Liver (tissue), 9 donors: Measurements from ENCODE around the gene TRAPPC5. TPM values are rescaled to one million over a fixed set of nuclear protein-coding genes. Genes with fewer than 3 reads are reported as not detected.

ENCODE experiments used
- DNase-seq: peaks from one replicate; pipeline ENCODE4 v3.0.0-alpha.2; 2017; ENCODE audit warnings: low spot score
- H3K27ac ChIP-seq, 2 donors: one replicate each; pipeline ENCODE4 v1.7.0; 2013; ENCODE audit warnings: inconsistent platforms in 2 of 2, low read length in 2 of 2, control low read depth in 1 of 2, low read depth in 1 of 2, mild to moderate bottlenecking in 1 of 2
- H3K27me3 ChIP-seq, 4 donors: one replicate each; pipeline versions ENCODE4 v1.6.1 to v1.7.0; 2013; ENCODE audit warnings: low read length in 3 of 4, inconsistent platforms in 1 of 4, mild to moderate bottlenecking in 1 of 4, moderate library complexity in 1 of 4; ENCODE audit not compliant: control insufficient read depth in 4 of 4, insufficient read depth in 4 of 4
- H3K36me3 ChIP-seq, 4 donors: one replicate each; pipeline versions ENCODE4 v1.6.1 to v1.7.0; 2013; ENCODE audit warnings: low read length in 3 of 4, mild to moderate bottlenecking in 3 of 4, low read depth in 1 of 4, moderate library complexity in 1 of 4; ENCODE audit not compliant: control insufficient read depth in 4 of 4, insufficient read depth in 3 of 4
- H3K4me1 ChIP-seq, 4 donors: one replicate each; pipeline versions ENCODE4 v1.6.1 to v1.7.0; 2013; ENCODE audit warnings: low read length in 3 of 4, mild to moderate bottlenecking in 3 of 4, moderate library complexity in 1 of 4; ENCODE audit not compliant: control insufficient read depth in 4 of 4, insufficient read depth in 4 of 4
- H3K4me3 ChIP-seq, 3 donors: one replicate each; pipeline versions ENCODE4 v1.6.1 to v1.7.0; 2013; ENCODE audit warnings: low read length in 3 of 3, control low read depth in 1 of 3, low read depth in 1 of 3, mild to moderate bottlenecking in 1 of 3
- H3K9ac ChIP-seq, 2 donors: one replicate each; pipeline ENCODE4 v1.7.0; 2013; ENCODE audit warnings: low read length in 2 of 2, mild to moderate bottlenecking in 2 of 2, moderate library complexity in 2 of 2, control low read depth in 1 of 2, low read depth in 1 of 2
- H3K9me3 ChIP-seq, 4 donors: one replicate each; pipeline versions ENCODE4 v1.6.1 to v1.7.0; 2013; ENCODE audit warnings: low read length in 3 of 4; ENCODE audit not compliant: control insufficient read depth in 4 of 4
- FOXA1 ChIP-seq: IDR thresholded peaks from 2 replicates; pipeline ENCODE4 v1.6.1; 2016; ENCODE audit warnings: antibody characterized with exemption
- GABPA ChIP-seq, 2 donors: IDR thresholded peaks in 1 of 2; conservative IDR thresholded peaks in 1 of 2; 2 replicates each; pipeline ENCODE4 v1.6.1; 2016; ENCODE audit warnings: antibody characterized with exemption in 2 of 2, mild to moderate bottlenecking in 1 of 2, moderate library complexity in 1 of 2
- HNF4A ChIP-seq, 2 donors: conservative IDR thresholded peaks; 2 replicates each; pipeline ENCODE4 v1.6.1; 2016; ENCODE audit warnings: antibody characterized with exemption in 2 of 2, mild to moderate bottlenecking in 2 of 2
- NR2F2 ChIP-seq: IDR thresholded peaks from 2 replicates; pipeline ENCODE4 v1.6.1; 2016; ENCODE audit warnings: antibody characterized with exemption
- RAD21 ChIP-seq, 2 donors: IDR thresholded peaks; 2 replicates each; pipeline ENCODE4 v1.6.1; 2016; ENCODE audit warnings: antibody characterized with exemption in 2 of 2, mild to moderate bottlenecking in 2 of 2
- RXRA ChIP-seq, 2 donors: IDR thresholded peaks; 2 replicates each; pipeline ENCODE4 v1.6.1; 2017 to 2018; ENCODE audit warnings: antibody characterized with exemption in 2 of 2, mild to moderate bottlenecking in 1 of 2
- SP1 ChIP-seq: IDR thresholded peaks from 2 replicates; pipeline ENCODE4 v1.6.1; 2018; ENCODE audit warnings: antibody characterized with exemption, mild to moderate bottlenecking
- TAF1 ChIP-seq: conservative IDR thresholded peaks from 2 replicates; pipeline ENCODE4 v1.6.1; 2016; ENCODE audit warnings: antibody characterized with exemption, mild to moderate bottlenecking
- YY1 ChIP-seq: IDR thresholded peaks from 2 replicates; pipeline ENCODE4 v1.6.1; 2016; ENCODE audit warnings: antibody characterized with exemption, mild to moderate bottlenecking
- WGBS: extraction: QIAGEN DNeasy Blood & Tissue Kit; methylation state at CpG from one replicate; pipeline ENCODE4 v1.1.7; 2013; 5-methylcytosine and 5-hydroxymethylcytosine counted together
- polyA plus RNA-seq, 2 donors: library from polyadenylated mRNA; stranded (reverse) in 1 of 2; unstranded in 1 of 2; fragments of 200-250 nt in 1 of 2; fragments of >200 nt in 1 of 2; fragmentation: Nextera tagmentation in 1 of 2; extraction: Ambion mirVana in 1 of 2; gene quantifications; one replicate each; pipeline versions ENCODE4 v1.2.1 to v1.2.3, GENCODE V29; 2013 to 2015
- total RNA-seq, 2 donors: library from RNA; depleted of rRNA; stranded (reverse); fragments of >200 nt; gene quantifications; one replicate each; pipeline ENCODE4 v1.2.3, GENCODE V29; 2014
- TF ChIP-seq, protein P1 (sequence below): fragments of 150-350 bp; IDR thresholded peaks from 2 replicates; pipeline ENCODE4 v1.5.1; 2017; ENCODE audit warnings: improper control_type of control experiment, low read depth, low read length; ENCODE audit not compliant: missing input control
- TF ChIP-seq, protein P2 (sequence below): IDR thresholded peaks from 2 replicates; pipeline ENCODE4 v1.6.1; 2016; ENCODE audit warnings: antibody characterized with exemption
- TF ChIP-seq, protein P3 (sequence below): IDR thresholded peaks from 2 replicates; pipeline ENCODE4 v1.6.1; 2016; ENCODE audit warnings: antibody characterized with exemption
- TF ChIP-seq, protein P4 (sequence below): IDR thresholded peaks from 2 replicates; pipeline ENCODE4 v1.6.1; 2016; ENCODE audit warnings: antibody characterized with exemption
- donor health status: healthy.
- donor health status: healthy.
- donor health status: healthy.
- donor health status: healthy.
- donor health status: healthy.

TRAPPC5 gene
- total and polyA plus RNA-seq, 4 donors = 22.5 to 130 (median 55.2) TPM

DNA sequence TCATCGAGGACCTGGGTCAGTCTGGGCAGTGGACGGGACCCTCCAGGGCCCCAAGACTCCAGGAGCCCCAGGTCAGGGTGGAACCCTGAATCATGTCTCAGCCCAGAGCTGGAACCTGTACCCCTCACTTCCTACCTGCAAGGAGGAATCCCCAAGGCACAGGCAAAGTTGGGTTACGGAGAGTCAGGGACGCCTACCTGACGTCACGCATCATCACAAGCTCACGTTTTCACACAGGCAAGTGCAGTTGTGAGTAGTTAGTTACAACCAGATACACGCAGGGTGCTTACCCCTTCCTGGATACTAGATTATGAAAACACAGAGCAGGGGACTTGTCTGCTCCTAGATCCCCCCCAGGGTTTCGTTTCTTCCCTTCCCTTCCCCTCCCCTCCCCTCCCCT, 9.8 kb upstream of the TRAPPC5 start:
- H3K9me3 ChIP-seq = no peaks in the 10 kb centered on the region
- peaks cover 0 to 4% (median 0%) of the 10 kb centered on the region in 4 donors for H3K27me3 ChIP-seq
- H3K36me3 ChIP-seq = no peaks in the 10 kb centered on the region
- no peak overlapping the region for H3K4me3 ChIP-seq
- DNase-seq = no peak
- TF ChIP-seq HNF4A (conservative IDR thresholded peaks at IDR 0.05) (no peak), TAF1 (no peak), YY1 (no peak), FOXA1 (no peak), NR2F2 (no peak)
- TF ChIP-seq, protein P1, sequence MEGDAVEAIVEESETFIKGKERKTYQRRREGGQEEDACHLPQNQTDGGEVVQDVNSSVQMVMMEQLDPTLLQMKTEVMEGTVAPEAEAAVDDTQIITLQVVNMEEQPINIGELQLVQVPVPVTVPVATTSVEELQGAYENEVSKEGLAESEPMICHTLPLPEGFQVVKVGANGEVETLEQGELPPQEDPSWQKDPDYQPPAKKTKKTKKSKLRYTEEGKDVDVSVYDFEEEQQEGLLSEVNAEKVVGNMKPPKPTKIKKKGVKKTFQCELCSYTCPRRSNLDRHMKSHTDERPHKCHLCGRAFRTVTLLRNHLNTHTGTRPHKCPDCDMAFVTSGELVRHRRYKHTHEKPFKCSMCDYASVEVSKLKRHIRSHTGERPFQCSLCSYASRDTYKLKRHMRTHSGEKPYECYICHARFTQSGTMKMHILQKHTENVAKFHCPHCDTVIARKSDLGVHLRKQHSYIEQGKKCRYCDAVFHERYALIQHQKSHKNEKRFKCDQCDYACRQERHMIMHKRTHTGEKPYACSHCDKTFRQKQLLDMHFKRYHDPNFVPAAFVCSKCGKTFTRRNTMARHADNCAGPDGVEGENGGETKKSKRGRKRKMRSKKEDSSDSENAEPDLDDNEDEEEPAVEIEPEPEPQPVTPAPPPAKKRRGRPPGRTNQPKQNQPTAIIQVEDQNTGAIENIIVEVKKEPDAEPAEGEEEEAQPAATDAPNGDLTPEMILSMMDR = no peak
- TF ChIP-seq, protein P2, sequence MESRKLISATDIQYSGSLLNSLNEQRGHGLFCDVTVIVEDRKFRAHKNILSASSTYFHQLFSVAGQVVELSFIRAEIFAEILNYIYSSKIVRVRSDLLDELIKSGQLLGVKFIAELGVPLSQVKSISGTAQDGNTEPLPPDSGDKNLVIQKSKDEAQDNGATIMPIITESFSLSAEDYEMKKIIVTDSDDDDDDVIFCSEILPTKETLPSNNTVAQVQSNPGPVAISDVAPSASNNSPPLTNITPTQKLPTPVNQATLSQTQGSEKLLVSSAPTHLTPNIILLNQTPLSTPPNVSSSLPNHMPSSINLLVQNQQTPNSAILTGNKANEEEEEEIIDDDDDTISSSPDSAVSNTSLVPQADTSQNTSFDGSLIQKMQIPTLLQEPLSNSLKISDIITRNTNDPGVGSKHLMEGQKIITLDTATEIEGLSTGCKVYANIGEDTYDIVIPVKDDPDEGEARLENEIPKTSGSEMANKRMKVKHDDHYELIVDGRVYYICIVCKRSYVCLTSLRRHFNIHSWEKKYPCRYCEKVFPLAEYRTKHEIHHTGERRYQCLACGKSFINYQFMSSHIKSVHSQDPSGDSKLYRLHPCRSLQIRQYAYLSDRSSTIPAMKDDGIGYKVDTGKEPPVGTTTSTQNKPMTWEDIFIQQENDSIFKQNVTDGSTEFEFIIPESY = no peak
- H3K4me1 ChIP-seq = peaks cover 0 to 4% (median 3%) of the 10 kb centered on the region in 4 donors
- H3K27ac ChIP-seq = no peak overlapping the region
- no peak overlapping the region for H3K9ac ChIP-seq
- 46% methylated on average over 9 of the region's 9 CpGs for WGBS

DNA sequence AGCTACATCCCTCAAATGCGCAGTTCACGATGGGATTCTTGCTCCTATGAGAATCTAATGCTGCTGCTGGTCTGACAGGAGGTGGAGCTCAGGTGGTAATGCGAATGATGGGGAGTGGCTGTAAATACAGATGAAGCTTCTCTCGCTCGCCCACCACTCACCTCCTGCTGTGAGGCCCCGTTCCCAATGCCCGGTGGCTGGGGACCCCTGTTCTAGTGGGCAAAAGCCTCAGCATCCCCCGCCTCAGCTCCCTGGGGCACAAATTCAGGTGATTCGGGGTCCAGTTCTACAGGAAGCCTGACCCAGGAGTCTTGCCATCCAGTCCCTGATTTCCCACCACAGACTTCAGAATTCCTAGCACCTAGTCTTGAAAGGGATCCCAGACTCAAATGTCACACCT, 8.1 kb upstream of the TRAPPC5 start:
- H3K9me3 ChIP-seq = no peaks in the 10 kb centered on the region
- peaks cover 0 to 4% (median 3%) of the 10 kb centered on the region in 4 donors for H3K4me1 ChIP-seq
- no peaks in the 10 kb centered on the region for H3K36me3 ChIP-seq
- no peak for DNase-seq
- H3K9ac ChIP-seq = no peak overlapping the region
- H3K27ac ChIP-seq = no peak overlapping the region
- 48% methylated on average over 9 of the region's 9 CpGs for WGBS
- no peak overlapping the region for H3K4me3 ChIP-seq
- TF ChIP-seq, protein P3, sequence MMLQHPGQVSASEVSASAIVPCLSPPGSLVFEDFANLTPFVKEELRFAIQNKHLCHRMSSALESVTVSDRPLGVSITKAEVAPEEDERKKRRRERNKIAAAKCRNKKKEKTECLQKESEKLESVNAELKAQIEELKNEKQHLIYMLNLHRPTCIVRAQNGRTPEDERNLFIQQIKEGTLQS = no peak
- no peak for TF ChIP-seq SP1
- no peak for TF ChIP-seq NR2F2
- no peak for TF ChIP-seq TAF1
- TF ChIP-seq, protein P4, sequence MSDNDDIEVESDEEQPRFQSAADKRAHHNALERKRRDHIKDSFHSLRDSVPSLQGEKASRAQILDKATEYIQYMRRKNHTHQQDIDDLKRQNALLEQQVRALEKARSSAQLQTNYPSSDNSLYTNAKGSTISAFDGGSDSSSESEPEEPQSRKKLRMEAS = no peak
- no peak for TF ChIP-seq RXRA (IDR thresholded peaks at IDR 0.05)
- TF ChIP-seq YY1 = no peak
- TF ChIP-seq RAD21 (IDR thresholded peaks at IDR 0.05) = no peak
- H3K27me3 ChIP-seq = peaks cover 0 to 4% (median 0%) of the 10 kb centered on the region in 4 donors

DNA sequence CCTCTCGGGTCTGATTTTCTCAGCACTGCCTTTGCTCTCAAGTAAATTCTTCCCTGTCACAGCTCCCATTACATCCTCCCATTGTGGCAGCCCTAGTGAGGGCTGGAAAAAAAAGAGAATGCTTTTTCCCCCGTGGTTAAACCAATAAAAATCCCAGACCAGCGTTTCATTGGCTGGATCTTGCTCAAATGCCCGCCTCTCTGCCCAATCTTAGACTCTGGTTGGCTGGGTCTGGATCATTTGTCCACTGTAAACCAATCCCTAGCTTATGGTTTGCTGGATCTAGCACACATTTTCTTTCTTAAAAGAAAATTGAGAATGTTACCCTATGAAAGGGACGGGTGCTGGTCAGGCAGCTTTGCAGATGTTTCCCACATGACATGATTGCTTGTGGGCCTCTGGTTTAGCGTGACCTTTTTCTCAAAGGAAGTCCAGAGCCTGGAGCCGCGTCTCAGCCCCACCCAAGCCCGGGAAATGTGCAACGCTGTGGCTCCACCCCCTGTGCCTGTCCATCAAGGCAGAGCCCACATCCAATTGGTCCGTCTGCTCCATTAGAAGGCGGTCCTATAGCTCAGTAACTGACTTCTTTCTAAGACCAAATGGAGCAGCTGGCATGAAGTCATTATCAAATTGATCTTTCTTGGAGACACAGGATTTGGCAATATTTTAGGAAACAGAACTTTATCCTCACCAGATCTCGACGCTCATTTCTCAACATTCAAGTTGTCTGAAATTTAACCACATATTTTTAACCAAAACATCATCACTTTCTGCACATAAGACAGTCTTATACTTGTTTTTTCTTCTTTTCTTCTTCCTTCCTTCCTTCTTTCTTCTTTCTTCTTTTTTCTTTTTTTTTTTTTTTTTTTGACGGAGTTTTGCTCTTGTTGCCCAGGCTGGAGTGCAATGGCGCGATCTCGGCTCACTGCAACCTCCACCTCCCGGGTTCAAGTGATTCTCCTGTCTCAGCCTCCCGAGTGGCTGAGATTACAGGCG, 6.3 kb upstream of the TRAPPC5 start:
- DNase-seq = peak; percentile 65
- H3K4me3 ChIP-seq = no peak overlapping the region
- H3K9me3 ChIP-seq = no peaks in the 10 kb centered on the region
- TF ChIP-seq SP1 (no peak), GABPA (IDR thresholded peaks at IDR 0.05 in 1 of 2, conservative IDR thresholded peaks at IDR 0.05 in 1 of 2) (no peak), HNF4A (conservative IDR thresholded peaks at IDR 0.05) (peak in 1 of 2 donors; percentile 4), FOXA1 (no peak)
- WGBS = 53% methylated on average over 21 of the region's 21 CpGs
- H3K9ac ChIP-seq = no peak overlapping the region
- H3K36me3 ChIP-seq = no peaks in the 10 kb centered on the region
- no peak overlapping the region for H3K27ac ChIP-seq
- H3K4me1 ChIP-seq = peaks cover 0 to 6% (median 3%) of the 10 kb centered on the region in 4 donors
- peaks cover 0 to 4% (median 0%) of the 10 kb centered on the region in 4 donors for H3K27me3 ChIP-seq
